HepG2 (cell line): ENCODE data around the gene TELO2. TPM values are rescaled to one million over a fixed set of nuclear protein-coding genes. Genes with fewer than 3 reads are reported as not detected.
A peak's percentile ranks its signal among the peaks of the same experiment; 100 is the strongest.

Experiments
- ATAC-seq: fragments of 200-7000 bp; cut with Tn5 transposase; 3 replicates; pipeline ENCODE4 v1.9.1; 2020; ENCODE audit warnings: mild to moderate bottlenecking, moderate library complexity
- BruUV-seq: library from RNA; stranded (reverse); fragments of 400-500 nt; replicated peaks from 2 replicates; lab custom pipeline; 2021; lab: Mats Ljungman, UMichigan
- CTCF ChIA-PET: fragments of 300-600 bp; formaldehyde crosslinking; extraction: SDS; loops from one replicate; lab custom pipeline; 2021; ENCODE audit warnings: low total read pairs, inconsistent platforms, low intra/inter-chr PET ratio; lab: Yijun Ruan, JAX
- POLR2A ChIA-PET: fragments of 350-600 bp; sonication (Branson Sonifier 250); formaldehyde crosslinking; loops from one replicate; lab custom pipeline; 2020; ENCODE audit warnings: antibody characterized with exemption, inconsistent platforms; lab: Yijun Ruan, JAX
- DNase-seq: peaks from one replicate; pipeline ENCODE4 v3.0.0-alpha.2; 2015; ENCODE audit warnings: low spot score
- FAIRE-seq: peaks from 3 replicates; lab custom pipeline; 2011; peaks lifted over from hg19 to GRCh38; lab: Jason Lieb, UNC
- H2AFZ ChIP-seq: one replicate; pipeline ENCODE4 v1.6.1; 2011; ENCODE audit warnings: low read length, inconsistent platforms
- H3K27ac ChIP-seq: fragments of 300-600 bp; 3 replicates; pipeline ENCODE4 v1.8.0; 2011; ENCODE audit warnings: mixed run types, mild to moderate bottlenecking, mixed read lengths, low read length, inconsistent platforms; ENCODE audit not compliant: insufficient read depth; ENCODE audit errors: extremely low read length
- H3K27me3 ChIP-seq, 2 experiments: fragments of 200-600 bp in 1 of 2; 2 replicates in 1 of 2; 3 replicates in 1 of 2; pipeline versions ENCODE4 v1.6.0 to v1.8.0; 2011; ENCODE audit warnings: low read length in 2 of 2, mild to moderate bottlenecking in 2 of 2, moderate library complexity in 2 of 2, inconsistent platforms in 1 of 2; ENCODE audit not compliant: insufficient read depth in 2 of 2, control insufficient read depth in 1 of 2
- H3K36me3 ChIP-seq, 2 experiments: fragments of 200-600 bp in 1 of 2; replicated peaks in 1 of 2; 2 replicates in 1 of 2; 3 replicates in 1 of 2; pipeline versions ENCODE4 v1.5.1 to v1.8.0; 2011; ENCODE audit warnings: low read length in 2 of 2, inconsistent platforms in 1 of 2; ENCODE audit not compliant: insufficient read depth in 2 of 2, control insufficient read depth in 1 of 2
- H3K4me1 ChIP-seq: 2 replicates; pipeline ENCODE4 v1.5.1; 2012; ENCODE audit warnings: low read length, inconsistent platforms; ENCODE audit not compliant: insufficient read depth
- H3K4me2 ChIP-seq: 2 replicates; pipeline ENCODE4 v1.6.0; 2011; ENCODE audit warnings: low read depth, low read length, inconsistent platforms
- H3K4me3 ChIP-seq, 3 experiments: fragments of 200-600 bp in 1 of 3; sonication (generic), shearing (Covaris generic) in 1 of 3; replicated peaks in 1 of 3; 2 replicates each; pipeline ENCODE4 v1.5.1; 2011 to 2016; ENCODE audit warnings: low read length in 3 of 3, inconsistent platforms in 2 of 3, low read depth in 2 of 3, mild to moderate bottlenecking in 2 of 3, control low read depth in 1 of 3, mixed read lengths in 1 of 3; ENCODE audit not compliant: insufficient read depth in 1 of 3
- H3K79me2 ChIP-seq: one replicate; pipeline ENCODE4 v1.6.1; 2011; ENCODE audit warnings: low read length, inconsistent platforms; ENCODE audit not compliant: insufficient read depth
- H3K9ac ChIP-seq: 2 replicates; pipeline ENCODE4 v1.6.0; 2011; ENCODE audit warnings: mild to moderate bottlenecking, low read depth, low read length, inconsistent platforms; ENCODE audit not compliant: insufficient read depth
- H3K9me3 ChIP-seq: 2 replicates; pipeline ENCODE4 v1.5.1; 2012; ENCODE audit warnings: mild to moderate bottlenecking, low read length
- H4K20me1 ChIP-seq: 2 replicates; pipeline ENCODE4 v1.6.0; 2011; ENCODE audit warnings: inconsistent platforms, mild to moderate bottlenecking, low read length, moderate library complexity; ENCODE audit not compliant: insufficient read depth
- AKAP8 ChIP-seq: sonication (generic); formaldehyde crosslinking; IDR thresholded peaks from 2 replicates; pipeline ENCODE4 v1.5.1; 2020; ENCODE audit warnings: mild to moderate bottlenecking, missing genetic modification reagents
- KLF16 ChIP-seq, 2 experiments: sonication (generic) in 1 of 2; formaldehyde crosslinking in 1 of 2; IDR thresholded peaks; 2 replicates each; pipeline versions ENCODE4 v1.6.1 to v1.8.0; 2016 to 2023; ENCODE audit warnings: missing genetic modification reagents in 2 of 2, missing compliant biosample characterization in 1 of 2
- RCOR2 ChIP-seq: IDR thresholded peaks from 2 replicates; pipeline ENCODE4 v1.6.1; 2016; ENCODE audit warnings: missing biosample characterization, missing genetic modification reagents
- SIX4 ChIP-seq: sonication (generic); formaldehyde crosslinking; IDR thresholded peaks from 2 replicates; pipeline ENCODE4 v1.4.0; 2020; ENCODE audit warnings: missing genetic modification reagents
- TAF15 ChIP-seq: fragments of 200-400 bp; formaldehyde crosslinking; IDR thresholded peaks from one replicate; pipeline ENCODE4 v1.6.1; 2018; ENCODE audit warnings: mild to moderate bottlenecking, low read depth, low read length; ENCODE audit not compliant: poor library complexity, severe bottlenecking
- TBX3 ChIP-seq: fragments of 450-650 bp; IDR thresholded peaks from 2 replicates; pipeline ENCODE4 v1.6.1; 2017; ENCODE audit warnings: antibody characterized with exemption, mild to moderate bottlenecking, inconsistent platforms, borderline replicate concordance
- ZNF260 ChIP-seq: sonication (generic); formaldehyde crosslinking; IDR thresholded peaks from 2 replicates; pipeline ENCODE4 v1.4.0; 2020; ENCODE audit warnings: missing genetic modification reagents, low read depth, mild to moderate bottlenecking, borderline replicate concordance
- ZNF3 ChIP-seq: IDR thresholded peaks from 2 replicates; pipeline ENCODE4 v1.7.0; 2017; ENCODE audit warnings: inconsistent platforms
- ZNF318 ChIP-seq: sonication (generic); formaldehyde crosslinking; IDR thresholded peaks from 2 replicates; pipeline ENCODE4 v1.4.0; 2020; ENCODE audit warnings: mild to moderate bottlenecking, missing genetic modification reagents
- ZNF331 ChIP-seq: sonication (generic); formaldehyde crosslinking; IDR thresholded peaks from 2 replicates; pipeline ENCODE4 v1.4.0; 2020; ENCODE audit warnings: missing genetic modification reagents
- ZNF687 ChIP-seq: sonication (generic); formaldehyde crosslinking; IDR thresholded peaks from 2 replicates; pipeline ENCODE4 v1.5.1; 2020; ENCODE audit warnings: mild to moderate bottlenecking, missing genetic modification reagents, moderate library complexity
- ZNF746 ChIP-seq: sonication (generic); formaldehyde crosslinking; IDR thresholded peaks from 2 replicates; pipeline ENCODE4 v1.8.0; 2022; ENCODE audit warnings: mild to moderate bottlenecking, missing genetic modification reagents
- WGBS: methylation state at CpG from one replicate; pipeline ENCODE4 v1.1.6; 2017; ENCODE audit warnings: low lambda C conversion rate; 5-methylcytosine and 5-hydroxymethylcytosine counted together
- in situ Hi-C: cut with HindIII; loops from 2 replicates; pipeline ENCODE4 v1.10.0; 2017; ENCODE audit warnings: low pct_unique_long_range_greater_than_20kb; ENCODE audit not compliant: extremely low pct_ligation_motif_present
- intact Hi-C: fragments of 100-400 bp; cut with micrococcal nuclease; formaldehyde crosslinking; loops from one replicate; pipeline ENCODE4 v1.10.0; 2022; ENCODE audit not compliant: unreplicated experiment
- polyA plus RNA-seq, 8 experiments: library from polyadenylated mRNA; depleted of rRNA in 3 of 8; stranded (reverse) in 7 of 8; unstranded in 1 of 8; fragments of >200 nt; fragmentation: Illumina TruSeq in 4 of 8; extraction: Trizol in 4 of 8; gene quantifications; 2 replicates each; pipeline versions ENCODE4 v1.2.1 to v1.2.3, GENCODE V29; 2011 to 2016; ENCODE audit warnings: low read depth in 4 of 8, missing spikeins in 1 of 8, mixed read lengths in 1 of 8; ENCODE audit not compliant: insufficient read depth in 1 of 8
- total RNA-seq, 5 experiments: library from RNA; depleted of rRNA; stranded (reverse); fragments of >200 nt; fragmentation: Illumina TruSeq; extraction: Trizol; gene quantifications; 2 replicates each; pipeline ENCODE4 v1.2.3, GENCODE V29; 2016; ENCODE audit warnings: low read depth in 1 of 5

The TELO2 gene
- total and polyA plus RNA-seq, 2 of the 13 experiments (the other 11 are each of a cell fraction or from before 2014, with no cell fraction given): 10.1 to 17.9 TPM

GRCh38 chr16:1491327-1491726 lies 1.8 kb upstream of the TELO2 start:
- BruUV-seq: no TSS peak
- POLR2A ChIA-PET: interaction anchor here (1.0 to 1.7 kb wide), 2 partner anchors 15 to 50 kb away, joined by 3 to 6 read pairs; no protein-coding TSS in a partner anchor
- TF ChIP-seq ZNF260 (CRISPR knock-in tag) (no peak), ZNF746 (no peak), ZNF318 (no peak), KLF16 (CRISPR knock-in tag; IDR thresholded peaks at IDR 0.05) (no peak), SIX4 (CRISPR knock-in tag) (no peak), ZNF3 (CRISPR knock-in tag) (no peak), RCOR2 (no peak), AKAP8 (CRISPR knock-in tag) (no peak), ZNF687 (CRISPR knock-in tag) (peak; percentile 39; the same call in 1 of the 2 replicates), ZNF331 (CRISPR knock-in tag) (0 out of 2 replicates have a peak, but pooled peaks have one; percentile 13), TBX3 (no peak), TAF15 (no peak)

More at GRCh38 chr16:1491327-1491726, 1.8 kb upstream of the TELO2 start:
- H4K20me1 ChIP-seq: no peaks in the 10 kb centered on the region
- DNase-seq (peak; percentile 25), FAIRE-seq (no peak), ATAC-seq (peak; percentile 39)
- H3K9ac ChIP-seq: no peak overlapping the region
- H3K27me3 ChIP-seq: peaks cover 3 to 26% of the 10 kb centered on the region in 2 experiments; a peak in 4 of 5 replicates
- H3K4me3 ChIP-seq: peak overlapping the region in 1 of 3 experiments; percentile 20; a peak in 1 of 6 replicates
- H2AFZ ChIP-seq: no peak overlapping the region
- peaks cover 3% of the 10 kb centered on the region for H3K79me2 ChIP-seq
- H3K36me3 ChIP-seq: peaks cover 2 to 6% of the 10 kb centered on the region in 2 experiments; a peak in 2 of 5 replicates
- H3K9me3 ChIP-seq: no peaks in the 10 kb centered on the region
- WGBS: 22% methylated on average over 12 of the region's 12 CpGs
- H3K27ac ChIP-seq: no peak overlapping the region
- CTCF ChIA-PET: no interaction called here
- peak overlapping the region; percentile 37 for H3K4me2 ChIP-seq
- in situ Hi-C loops (no loop called here), intact Hi-C loops (no loop called here)
- peaks cover 36% of the 10 kb centered on the region for H3K4me1 ChIP-seq
